ENCODE data around the gene SH3GLB1.

Gene SH3GLB1

DNA sequence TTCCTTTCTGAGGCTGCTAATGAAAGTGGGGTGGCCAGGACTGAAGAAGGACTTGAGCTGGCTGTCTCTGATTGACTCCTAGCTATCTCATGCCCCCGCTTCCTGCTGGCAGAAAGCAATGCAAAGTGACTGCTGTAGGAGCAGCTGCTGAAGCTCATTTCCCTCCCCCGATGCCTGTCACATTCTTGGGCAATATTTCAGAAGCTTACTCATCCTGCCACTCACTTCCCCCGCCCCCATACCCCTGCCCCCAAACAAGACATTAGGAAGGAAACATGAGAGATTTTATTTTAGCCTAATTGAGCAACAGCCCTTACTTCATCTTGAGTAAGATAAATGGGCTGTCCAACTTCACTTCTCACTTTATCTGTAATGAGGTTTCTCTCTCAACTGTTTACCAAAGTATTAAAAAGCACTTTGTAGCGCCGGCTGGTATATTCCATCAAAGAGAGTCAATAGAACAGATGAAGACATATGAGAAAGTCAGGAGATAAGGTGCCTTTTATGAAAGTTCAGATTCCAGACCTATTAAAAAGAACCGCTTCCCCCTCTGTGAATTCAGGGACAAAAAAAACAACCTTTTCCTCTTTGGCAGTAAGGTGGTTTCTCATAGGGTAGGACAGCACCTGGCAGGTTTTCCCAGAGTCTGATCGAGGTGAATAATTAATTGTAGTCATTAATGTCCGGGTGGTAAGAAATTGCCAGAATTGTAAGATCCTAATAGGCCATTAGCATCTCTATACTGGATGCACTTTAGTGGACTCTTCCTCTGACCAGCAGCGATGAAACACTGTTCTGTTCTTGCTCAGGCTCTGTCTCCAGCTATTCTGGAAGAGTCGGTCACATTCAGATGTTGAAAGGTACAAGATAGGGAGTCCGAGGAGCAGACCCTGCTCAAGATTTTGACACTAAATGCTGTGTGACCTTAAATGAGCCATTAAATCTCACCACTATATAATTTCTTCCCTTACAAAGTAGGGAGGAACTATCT is 70.2 kb downstream of the SH3GLB1 start:
- peak; percentile 65 to 72 for DNase-seq

- DNase-seq, result no peak
These were observed 71.0 kb downstream of the SH3GLB1 start for GRCh38 chr1:86775395-86775794.

- DNase-seq, result no peak
These were observed 71.7 kb downstream of the SH3GLB1 start for GRCh38 chr1:86776108-86776507.

- no peak for DNase-seq
These were observed 74.3 kb downstream of the SH3GLB1 start for GRCh38 chr1:86778569-86779239.

- no peak for DNase-seq
These were observed 75.2 kb downstream of the SH3GLB1 start for GRCh38 chr1:86779308-86780191.

DNA sequence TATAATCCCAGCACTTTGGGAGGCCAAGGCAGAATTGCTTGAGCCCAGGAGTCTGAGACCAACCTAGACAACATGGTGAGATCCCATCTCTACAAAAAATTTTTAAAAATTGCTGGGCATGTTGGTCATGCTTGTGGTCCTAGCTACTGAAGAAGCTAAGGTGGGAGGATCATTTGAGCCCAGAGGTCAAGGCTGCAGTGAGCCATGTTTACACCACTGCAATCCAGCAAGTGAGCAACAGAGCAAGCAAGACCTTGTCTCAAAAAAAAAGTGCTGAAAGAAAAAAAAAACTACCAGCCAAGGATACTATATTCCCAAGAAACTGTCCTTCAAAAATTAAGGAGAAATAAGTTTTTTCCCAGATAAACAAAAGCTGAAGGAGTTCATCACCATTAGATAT is 78.1 kb downstream of the SH3GLB1 start:
- DNase-seq, result no peak

GRCh38 chr1:86787621-86788020 is 83.2 kb downstream of the SH3GLB1 start:
- DNase-seq, result no peak

GRCh38 chr1:86788300-86789206 is 84.2 kb downstream of the SH3GLB1 start:
- no peak for DNase-seq

DNA sequence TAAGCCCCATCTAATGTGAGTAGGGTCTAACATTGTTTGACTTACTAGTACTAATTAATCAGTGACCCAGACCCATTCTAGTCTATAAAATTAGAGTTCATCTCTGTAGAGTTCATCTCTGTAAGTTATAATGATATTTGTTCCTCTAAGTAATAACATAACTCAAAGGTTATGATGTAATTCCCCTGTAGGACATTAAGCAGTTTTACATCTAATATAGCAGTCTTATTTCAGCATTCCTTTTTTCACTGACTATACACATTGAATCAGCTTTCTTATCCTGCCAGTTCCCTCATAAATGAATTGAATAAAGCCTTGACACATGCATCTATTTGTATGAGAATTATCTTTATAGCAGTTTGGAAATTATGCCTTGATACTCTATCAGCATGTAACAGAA is 90.9 kb downstream of the SH3GLB1 start:
- no peak for DNase-seq

Measured in activated T-cell treated with anti-CD3 and anti-CD28 coated beads, Interleukin-2, amount 50 U/mL, for 48 hours (primary cell).